ENCODE measurements around the gene CCDC169.

Gene CCDC169

DNA sequence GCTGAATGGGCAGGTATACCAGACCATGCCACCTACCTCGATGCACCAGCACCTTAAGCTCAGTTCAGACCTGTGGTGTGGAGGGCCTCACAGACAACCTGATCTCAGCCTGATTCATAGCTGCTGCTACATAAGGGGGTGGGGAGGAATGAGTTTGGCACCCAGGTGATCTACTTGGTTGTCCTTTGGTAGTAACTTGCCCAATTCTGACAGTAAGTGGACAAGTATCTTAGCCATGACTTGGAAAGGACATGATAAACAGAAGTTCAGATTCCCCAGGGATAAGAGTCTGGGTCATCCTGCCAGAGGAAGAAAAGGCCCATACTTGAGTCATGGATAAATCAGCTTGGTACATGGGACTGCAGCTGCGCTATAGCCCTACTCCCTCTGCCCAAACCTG is 54.9 kb downstream of the CCDC169 start:
- no peak for DNase-seq

- DNase-seq: no peak
Observed at GRCh38 chr13:36231236-36231635, 66.4 kb downstream of the CCDC169 start.

DNA sequence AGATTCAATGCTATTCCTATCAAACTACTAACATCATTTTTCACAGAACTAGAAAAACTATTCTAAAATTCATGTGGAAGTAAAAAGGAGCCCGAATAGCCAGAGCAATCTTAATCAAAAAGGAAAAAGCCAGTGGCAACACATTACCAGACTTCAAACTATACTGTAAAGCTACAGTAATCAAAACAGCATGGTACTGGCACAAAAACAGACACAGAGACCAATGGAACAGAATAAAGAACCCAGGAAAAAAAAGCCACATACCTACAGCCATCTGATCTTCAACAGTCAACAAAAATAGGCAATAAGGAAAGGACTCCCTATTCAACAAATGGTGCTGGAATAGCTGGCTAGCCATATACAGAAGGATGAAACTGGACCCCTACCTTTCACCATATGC is 72.9 kb downstream of the CCDC169 start:
- no peak for DNase-seq

- DNase-seq: no peak
Observed at GRCh38 chr13:36219883-36220282, 77.7 kb downstream of the CCDC169 start.

- DNase-seq: no peak
Observed at GRCh38 chr13:36217456-36217855, 80.2 kb downstream of the CCDC169 start.

GRCh38 chr13:36214163-36214921 is 83.3 kb downstream of the CCDC169 start, which contains the start of gene SOHLH2:
TSS of gene SOHLH2 (minus strand) at chr13:36214556. CDS start at chr13:36214526, 30 bp downstream.
- DNase-seq: no peak

GRCh38 chr13:36212789-36213188 is 84.8 kb downstream of the CCDC169 start:
- no peak for DNase-seq

GRCh38 chr13:36211567-36211966 is 86.0 kb downstream of the CCDC169 start:
- no peak for DNase-seq

DNA sequence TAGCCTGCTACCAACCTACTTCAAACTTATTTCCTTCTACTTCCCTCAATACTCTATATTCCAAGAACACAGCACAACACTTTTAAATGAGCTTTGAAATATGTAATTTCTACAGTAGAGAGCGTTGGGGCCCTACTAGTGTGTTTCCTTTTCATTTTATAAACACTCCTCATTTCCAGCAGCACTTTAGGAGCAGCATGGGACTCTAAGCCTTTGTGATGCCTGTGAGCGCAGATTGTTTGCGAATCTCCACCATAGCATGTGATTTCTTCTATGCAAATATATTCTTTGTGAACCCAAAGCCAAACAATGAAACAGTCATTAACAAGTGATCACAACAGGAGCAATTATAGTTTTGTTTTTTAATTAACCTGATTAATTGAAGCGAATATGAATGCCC is 86.9 kb downstream of the CCDC169 start:
- DNase-seq: no peak

GRCh38 chr13:36207672-36208071 is 89.9 kb downstream of the CCDC169 start:
- DNase-seq: no peak

DNA sequence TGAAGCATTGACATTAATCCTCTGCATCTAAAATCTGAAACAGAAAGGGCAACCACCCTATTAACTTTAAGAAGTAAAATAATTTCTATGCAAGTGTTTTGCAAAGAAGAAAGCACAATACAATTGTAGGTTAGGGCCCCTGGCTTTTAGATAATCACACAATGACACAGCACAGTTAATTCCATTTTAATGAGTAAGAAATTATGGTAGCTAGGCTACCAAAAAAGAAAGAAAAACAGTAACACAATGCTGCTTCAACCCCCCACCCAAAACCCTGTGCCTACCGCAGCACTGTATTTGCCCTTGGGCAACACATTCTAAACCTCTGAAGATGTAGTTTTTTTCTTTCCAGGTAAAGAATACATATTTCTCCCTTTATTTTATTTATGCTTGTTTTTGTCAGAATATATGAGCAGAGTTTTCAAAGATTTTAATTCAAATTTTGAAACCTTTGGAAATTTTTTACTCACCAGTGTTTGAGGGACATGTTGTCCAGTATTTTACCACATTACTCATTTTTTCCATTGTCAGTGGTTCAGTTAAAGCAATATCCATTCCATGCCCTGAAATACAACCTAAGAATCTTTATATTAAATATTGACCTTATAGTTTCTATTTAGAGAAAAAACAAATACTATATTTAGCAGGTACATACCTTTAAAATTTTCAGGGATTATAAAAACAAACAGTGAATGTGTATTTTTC is 104.3 kb downstream of the CCDC169 start:
- DNase-seq: no peak

DNA sequence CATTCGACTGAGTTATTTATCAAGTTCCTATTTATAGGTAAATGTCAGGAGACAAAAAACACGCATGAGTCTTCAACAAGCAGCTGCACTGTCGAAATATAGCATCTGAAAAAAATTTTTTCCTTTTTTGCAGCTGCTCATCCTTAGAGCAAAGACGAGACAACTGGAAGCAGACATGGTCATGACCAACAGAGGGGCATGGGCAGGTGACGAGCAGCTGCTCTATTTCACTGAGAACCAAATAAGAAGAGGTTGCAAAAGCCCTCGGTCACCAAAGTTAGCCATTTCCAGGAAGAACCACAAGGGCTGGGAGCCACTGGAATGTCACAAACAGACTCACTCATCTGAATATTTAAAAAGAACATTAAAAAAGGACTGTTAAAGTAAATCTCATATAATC is 105.4 kb downstream of the CCDC169 start:
- DNase-seq: no peak

DNA sequence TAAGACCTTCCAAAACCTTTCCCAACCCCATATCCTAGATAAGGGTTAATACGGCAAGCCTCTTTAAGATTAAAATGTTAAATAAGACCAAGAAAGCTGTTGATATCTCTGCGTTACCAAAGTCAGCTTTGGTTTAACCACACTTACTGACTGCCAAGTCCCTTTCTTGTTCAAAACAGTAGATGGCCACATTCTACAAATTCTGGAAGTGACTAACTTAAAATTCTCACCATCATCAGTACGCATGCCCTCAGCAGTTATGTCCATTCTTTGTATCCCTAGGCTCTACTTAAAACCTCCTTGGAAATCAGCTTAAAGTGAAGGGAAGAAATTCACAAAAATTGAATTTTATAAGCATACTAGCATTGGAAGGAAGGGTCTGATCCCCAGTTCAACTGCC is 106.8 kb downstream of the CCDC169 start:
- no peak for DNase-seq

DNA sequence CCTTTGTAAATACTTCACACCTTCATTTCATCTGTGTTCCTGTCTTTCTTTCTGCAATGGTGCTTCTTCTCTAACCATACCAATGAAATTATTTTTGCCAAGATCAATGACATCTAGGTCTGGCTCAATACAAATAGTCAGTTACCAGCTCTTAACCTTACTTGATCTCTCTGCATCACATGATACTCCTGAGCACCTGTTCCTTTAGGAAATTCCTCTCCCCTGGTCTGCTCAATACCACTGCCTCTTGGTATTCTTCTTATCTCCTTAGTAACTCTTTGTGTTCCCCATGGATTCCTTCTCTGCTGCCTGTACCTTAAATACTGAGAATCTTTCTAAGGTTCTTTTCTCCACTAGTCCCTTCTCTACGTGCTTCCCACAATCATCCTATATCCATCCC is 109.2 kb downstream of the CCDC169 start:
- DNase-seq: no peak

- DNase-seq: no peak
Observed at GRCh38 chr13:36183901-36184300, 113.7 kb downstream of the CCDC169 start.
